Skeletal muscle tissue (tissue), 4 donors: ENCODE results near the gene STK38L. TPM values are rescaled to one million over a fixed set of nuclear protein-coding genes. Genes with fewer than 3 reads are reported as not detected.
"Not testable (repeated sequence)": the region's sequence is repeated elsewhere in the genome, so short reads cannot be mapped to it uniquely, and the experiment has no call there.

ENCODE experiments used
- H3K27ac ChIP-seq: one replicate; pipeline ENCODE4 v1.7.0; 2013; ENCODE audit warnings: mild to moderate bottlenecking, low read depth, low read length, inconsistent platforms
- H3K27me3 ChIP-seq, 3 donors: one replicate each; pipeline ENCODE4 v1.7.0; 2013; ENCODE audit warnings: low read length in 3 of 3; ENCODE audit not compliant: control insufficient read depth in 3 of 3, insufficient read depth in 3 of 3
- H3K36me3 ChIP-seq, 3 donors: one replicate each; pipeline ENCODE4 v1.7.0; 2013; ENCODE audit warnings: low read length in 3 of 3; ENCODE audit not compliant: control insufficient read depth in 3 of 3, insufficient read depth in 3 of 3
- H3K4me1 ChIP-seq, 3 donors: one replicate each; pipeline ENCODE4 v1.7.0; 2013; ENCODE audit warnings: low read length in 3 of 3, mild to moderate bottlenecking in 3 of 3; ENCODE audit not compliant: control insufficient read depth in 3 of 3, insufficient read depth in 3 of 3
- H3K4me3 ChIP-seq, 3 donors: one replicate each; pipeline ENCODE4 v1.7.0; 2013; ENCODE audit warnings: low read length in 3 of 3
- H3K9ac ChIP-seq, 3 donors: one replicate each; pipeline ENCODE4 v1.7.0; 2013; ENCODE audit warnings: low read length in 3 of 3, mild to moderate bottlenecking in 3 of 3, moderate library complexity in 2 of 3, low read depth in 1 of 3
- H3K9me3 ChIP-seq, 3 donors: one replicate each; pipeline ENCODE4 v1.7.0; 2013; ENCODE audit warnings: low read length in 3 of 3; ENCODE audit not compliant: control insufficient read depth in 3 of 3
- total RNA-seq: library from RNA; depleted of rRNA; stranded (reverse); fragments of >200 nt; gene quantifications from one replicate; pipeline ENCODE4 v1.2.3, GENCODE V29; 2014
- donor health status: Osteomylitis.

Gene STK38L
- total RNA-seq, 1 donor from 2014 or later = 17.2 TPM

DNA sequence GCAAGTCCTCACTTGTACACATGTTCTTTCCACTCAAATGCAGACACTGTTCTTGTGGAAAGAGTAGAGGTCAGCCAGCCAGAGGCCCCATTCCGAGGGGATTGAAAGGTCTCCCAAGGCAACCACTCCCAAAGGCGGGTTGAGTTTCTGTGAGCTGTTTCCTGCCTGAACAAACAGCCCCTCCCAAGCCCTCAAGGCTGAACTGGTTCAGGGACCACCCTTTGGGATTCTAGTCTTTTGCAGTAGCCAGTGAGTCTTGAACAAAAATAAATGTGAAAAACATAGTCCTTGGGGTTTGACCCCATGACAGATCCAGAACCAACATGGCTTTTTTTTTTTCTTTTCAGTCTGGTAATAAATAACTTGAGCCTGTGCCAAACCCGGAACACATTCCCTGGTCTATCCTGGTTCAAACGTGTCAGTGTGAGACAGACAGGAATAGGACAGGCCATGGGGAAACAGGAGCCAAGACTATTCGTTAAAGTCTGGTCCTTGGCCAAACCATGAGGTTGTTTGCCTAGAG lies 17.6 kb upstream of the STK38L start:
- H3K9ac ChIP-seq = no peak overlapping the region
- no peaks in the 10 kb centered on the region for H3K9me3 ChIP-seq
- peak overlapping the region; percentile 54 for H3K27ac ChIP-seq
- no peak overlapping the region for H3K4me3 ChIP-seq
- no peaks in the 10 kb centered on the region for H3K27me3 ChIP-seq
- peaks cover 4 to 7% (median 5%) of the 10 kb centered on the region in 3 donors for H3K4me1 ChIP-seq
- no peaks in the 10 kb centered on the region for H3K36me3 ChIP-seq

DNA sequence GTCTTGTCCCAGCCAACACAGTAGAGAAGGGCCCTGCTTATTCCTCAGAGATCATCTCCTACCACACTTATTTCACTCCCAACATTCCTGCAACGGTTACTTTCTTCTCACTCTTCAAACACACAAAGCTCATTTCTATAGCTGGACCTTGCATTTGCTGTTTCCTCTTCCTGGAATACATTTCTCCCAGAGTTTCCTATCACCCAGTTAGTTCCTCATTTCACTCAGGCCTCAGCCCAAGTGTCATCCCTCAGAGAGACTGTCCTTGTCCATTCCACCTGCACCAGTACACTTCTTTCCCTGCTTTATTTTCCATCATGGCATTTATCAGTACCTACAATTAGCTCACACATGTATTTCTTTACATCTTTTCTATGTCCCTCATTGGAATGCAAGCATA lies 14.7 kb upstream of the STK38L start:
- no peak overlapping the region for H3K27ac ChIP-seq
- H3K9me3 ChIP-seq = no peaks in the 10 kb centered on the region
- no peak overlapping the region for H3K4me3 ChIP-seq
- no peaks in the 10 kb centered on the region for H3K36me3 ChIP-seq
- peaks cover 4 to 7% (median 5%) of the 10 kb centered on the region in 3 donors for H3K4me1 ChIP-seq
- no peak overlapping the region for H3K9ac ChIP-seq
- no peaks in the 10 kb centered on the region for H3K27me3 ChIP-seq

DNA sequence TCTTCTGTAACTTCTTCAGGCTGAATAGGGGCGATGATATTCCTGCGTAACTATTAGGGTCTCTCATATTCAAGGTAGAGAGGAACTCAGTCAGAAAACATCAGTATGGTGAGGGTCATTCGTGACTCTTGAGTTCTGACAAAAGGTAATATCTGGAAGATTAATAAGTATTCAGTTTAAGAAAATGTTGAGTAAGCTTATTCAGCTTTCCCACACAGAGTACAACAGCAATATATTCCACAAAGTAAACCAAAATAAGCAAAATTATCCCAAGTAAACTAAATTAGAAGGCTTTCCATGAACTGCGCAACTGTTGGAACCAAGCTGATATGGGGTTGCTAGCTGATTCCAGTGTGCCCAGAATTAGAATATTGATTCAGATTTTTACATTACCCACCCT lies 12.7 kb upstream of the STK38L start:
- not testable (repeated sequence) for H3K4me1 ChIP-seq, H3K9me3 ChIP-seq, H3K9ac ChIP-seq, H3K27ac ChIP-seq, H3K36me3 ChIP-seq, H3K27me3 ChIP-seq, H3K4me3 ChIP-seq

DNA sequence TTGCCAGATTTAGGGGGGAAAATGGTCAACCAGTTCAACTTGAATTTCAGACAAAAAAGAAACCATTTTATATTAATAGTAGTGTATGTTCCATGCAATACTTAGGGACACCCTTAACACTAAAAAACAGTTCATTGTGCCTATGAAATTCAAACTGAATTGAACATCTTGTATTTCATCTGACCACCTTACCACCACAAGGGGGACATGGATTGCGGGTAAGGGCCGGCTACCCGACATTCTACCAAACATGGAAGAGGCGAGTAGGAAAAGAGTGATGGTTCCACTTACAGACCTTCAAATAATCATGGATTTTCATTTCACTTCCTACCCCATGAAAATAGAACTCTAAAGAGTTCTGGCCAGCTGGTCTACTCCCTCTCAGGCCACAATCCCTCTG lies 10.3 kb upstream of the STK38L start:
- H3K9ac ChIP-seq = no peak overlapping the region
- H3K36me3 ChIP-seq = no peaks in the 10 kb centered on the region
- H3K4me1 ChIP-seq = no peaks in the 10 kb centered on the region
- H3K27ac ChIP-seq = no peak overlapping the region
- H3K27me3 ChIP-seq = no peaks in the 10 kb centered on the region
- no peak overlapping the region for H3K4me3 ChIP-seq
- H3K9me3 ChIP-seq = no peaks in the 10 kb centered on the region

DNA sequence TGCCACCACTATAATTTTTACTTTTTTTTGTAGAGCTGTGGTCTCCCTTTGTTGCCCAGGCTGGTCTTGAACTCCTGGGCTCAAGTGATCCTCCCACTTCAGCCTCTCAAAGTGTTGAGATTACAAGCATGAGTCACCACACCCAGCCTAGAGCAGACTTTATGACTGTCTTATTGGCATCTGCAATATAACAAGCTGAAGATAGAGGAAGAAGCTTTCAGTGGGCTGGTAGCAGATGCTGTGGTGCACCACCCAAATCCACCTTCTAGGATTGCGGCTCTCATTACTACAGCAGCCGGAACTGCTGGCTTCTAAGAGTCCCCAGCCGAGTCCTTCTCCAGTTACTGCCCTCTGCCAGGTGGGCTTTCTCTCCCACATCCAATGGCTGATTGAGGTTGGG lies 7.6 kb upstream of the STK38L start:
- no peak overlapping the region for H3K9ac ChIP-seq
- H3K27ac ChIP-seq = no peak overlapping the region
- H3K4me1 ChIP-seq = no peaks in the 10 kb centered on the region
- no peaks in the 10 kb centered on the region for H3K36me3 ChIP-seq
- H3K9me3 ChIP-seq = no peaks in the 10 kb centered on the region
- no peaks in the 10 kb centered on the region for H3K27me3 ChIP-seq
- H3K4me3 ChIP-seq = no peak overlapping the region

DNA sequence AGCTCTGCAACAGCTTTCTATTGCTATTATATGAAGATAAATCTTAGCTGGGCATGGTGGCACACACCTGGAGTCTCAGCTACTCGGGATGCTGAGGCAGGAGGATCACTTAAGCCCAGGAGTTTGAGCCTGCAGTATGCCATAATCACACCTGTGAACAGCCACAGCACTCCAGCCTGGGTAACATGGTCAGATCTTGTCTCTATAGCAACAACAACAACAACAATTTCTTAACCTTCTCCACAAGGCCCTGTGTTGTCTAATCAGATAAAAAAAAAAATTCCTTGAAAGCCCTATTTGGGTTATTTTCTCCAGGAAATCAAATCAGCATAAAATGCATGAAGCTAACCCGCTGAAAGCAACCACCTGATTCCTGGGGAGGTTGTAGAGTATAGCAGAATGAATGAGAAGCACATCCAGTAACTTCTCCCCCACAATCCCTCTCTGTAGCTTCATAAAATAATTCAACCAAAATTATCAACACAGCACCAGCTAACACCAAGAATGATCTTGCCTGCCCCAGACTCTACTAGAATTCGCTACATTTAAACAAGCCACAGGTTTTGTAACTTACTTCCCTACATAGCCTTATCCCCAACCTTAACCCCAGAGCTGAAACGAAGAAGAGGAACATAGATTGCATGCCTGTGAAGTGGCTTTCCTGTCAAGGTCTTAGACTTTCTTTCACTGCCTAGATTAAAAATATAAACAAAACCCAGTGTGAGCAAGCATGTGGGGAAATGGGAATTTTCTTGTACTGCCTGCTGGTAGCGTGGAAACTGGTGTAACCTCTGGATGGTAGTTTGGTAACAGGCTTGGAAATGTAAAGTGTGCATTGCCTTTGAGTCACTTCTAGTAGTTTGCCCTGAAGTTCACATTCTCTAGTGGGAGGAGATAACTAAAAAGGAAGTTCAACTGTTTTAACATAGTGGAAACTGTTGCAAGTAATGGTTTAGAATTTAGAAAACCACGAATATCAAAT lies 6.0 kb upstream of the STK38L start:
- H3K4me3 ChIP-seq = no peak overlapping the region
- H3K4me1 ChIP-seq = no peaks in the 10 kb centered on the region
- H3K9me3 ChIP-seq = no peaks in the 10 kb centered on the region
- H3K27ac ChIP-seq = no peak overlapping the region
- H3K36me3 ChIP-seq = no peaks in the 10 kb centered on the region
- H3K27me3 ChIP-seq = no peaks in the 10 kb centered on the region
- H3K9ac ChIP-seq = no peak overlapping the region

DNA sequence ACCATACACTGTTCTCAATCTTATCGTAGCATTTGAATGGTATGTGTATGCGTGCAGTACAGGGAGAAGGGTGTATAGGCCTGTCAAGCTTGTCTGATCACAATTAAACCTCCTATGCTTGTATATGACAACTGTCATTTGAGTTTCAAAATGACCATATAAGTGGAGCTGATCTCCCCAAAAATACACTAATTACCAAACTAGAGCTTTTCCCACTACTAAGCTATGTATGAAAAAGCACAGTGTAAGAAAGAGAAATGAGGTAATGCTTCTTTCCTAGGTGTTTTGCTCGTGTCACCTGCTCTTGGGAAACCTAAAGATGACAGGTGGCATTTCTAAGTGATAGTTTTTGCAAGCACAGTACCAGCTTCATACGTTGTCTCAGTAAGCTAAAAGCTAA lies 1.1 kb upstream of the STK38L start:
- H3K9me3 ChIP-seq = no peaks in the 10 kb centered on the region
- H3K4me3 ChIP-seq = no peak overlapping the region
- H3K27ac ChIP-seq = no peak overlapping the region
- peaks cover 0 to 12% (median 5%) of the 10 kb centered on the region in 3 donors for H3K4me1 ChIP-seq
- no peak overlapping the region for H3K9ac ChIP-seq
- H3K27me3 ChIP-seq = no peaks in the 10 kb centered on the region
- H3K36me3 ChIP-seq = no peaks in the 10 kb centered on the region

DNA sequence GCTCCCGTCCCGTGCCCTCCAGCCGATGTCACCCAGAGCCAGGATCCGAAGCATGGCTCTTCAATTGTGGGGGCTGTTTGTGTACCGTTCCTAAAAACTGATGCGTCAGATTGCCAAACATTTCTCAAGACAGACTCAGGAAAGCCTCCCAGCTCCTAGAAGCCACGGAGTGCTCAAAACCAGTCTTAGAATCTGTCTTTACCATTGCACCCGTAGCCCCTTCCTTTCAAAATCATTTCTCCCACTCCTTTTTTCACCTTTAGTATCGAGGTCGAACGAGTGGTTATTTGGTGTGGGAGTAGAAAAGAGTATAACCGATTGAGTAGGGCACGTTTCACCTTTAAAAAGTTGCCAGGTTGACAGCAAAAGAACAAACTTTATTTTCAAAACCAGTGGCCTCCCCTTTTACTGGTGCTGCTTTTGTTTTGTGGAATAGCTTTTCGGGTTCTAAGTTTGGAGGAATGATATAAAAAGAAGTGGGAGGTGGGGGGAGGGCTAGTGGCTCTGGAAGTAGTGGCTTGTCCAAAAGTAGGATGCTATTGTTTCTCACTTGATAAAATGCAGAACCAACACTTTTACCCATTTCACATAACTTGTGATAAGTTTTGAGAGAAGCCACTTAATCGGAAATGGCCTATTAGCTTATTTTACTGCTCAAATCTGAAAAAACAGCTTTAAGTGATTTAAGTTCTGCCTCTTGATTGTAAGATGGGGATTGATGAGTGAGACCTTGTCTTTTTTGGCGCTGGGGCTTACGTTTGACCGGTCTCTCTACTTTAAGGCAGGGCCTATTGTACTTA lies 803 bp downstream of the STK38L start:
- Histone ChIP-seq H3K9ac (peak overlapping the region; percentile 85 to 87 (median 86)), H3K9me3 (no peaks in the 10 kb centered on the region), H3K4me3 (peak overlapping the region; percentile 78 to 89 (median 87)), H3K36me3 (no peaks in the 10 kb centered on the region), H3K4me1 (peaks cover 0 to 12% (median 5%) of the 10 kb centered on the region in 3 donors), H3K27ac (peak overlapping the region; percentile 78), H3K27me3 (no peaks in the 10 kb centered on the region)

DNA sequence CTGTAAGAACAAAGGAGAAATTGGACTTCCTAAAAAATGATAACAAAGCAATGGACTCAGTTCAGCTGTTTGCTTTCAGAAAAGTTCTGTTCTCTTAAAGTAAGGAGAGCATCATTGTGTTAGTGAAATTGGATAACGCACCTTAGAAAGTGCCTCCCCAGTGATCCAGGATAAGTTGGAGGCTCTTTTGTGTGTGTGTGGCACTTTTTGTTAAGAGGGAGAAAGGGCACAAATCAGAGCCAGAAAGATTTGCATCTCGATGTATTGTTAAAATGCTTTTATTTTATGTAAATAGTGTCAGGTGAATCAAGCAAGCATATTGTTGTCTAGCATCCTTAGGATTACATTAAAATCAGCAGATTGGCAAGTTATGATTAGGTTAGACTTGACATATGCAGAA lies 2.1 kb downstream of the STK38L start:
- Histone ChIP-seq H3K36me3 (no peaks in the 10 kb centered on the region), H3K9me3 (no peaks in the 10 kb centered on the region), H3K27ac (no peak overlapping the region), H3K27me3 (no peaks in the 10 kb centered on the region), H3K4me3 (peak overlapping the region in 2 of 3 donors; percentile 17 to 78), H3K9ac (no peak overlapping the region), H3K4me1 (peaks cover 0 to 12% (median 5%) of the 10 kb centered on the region in 3 donors)

DNA sequence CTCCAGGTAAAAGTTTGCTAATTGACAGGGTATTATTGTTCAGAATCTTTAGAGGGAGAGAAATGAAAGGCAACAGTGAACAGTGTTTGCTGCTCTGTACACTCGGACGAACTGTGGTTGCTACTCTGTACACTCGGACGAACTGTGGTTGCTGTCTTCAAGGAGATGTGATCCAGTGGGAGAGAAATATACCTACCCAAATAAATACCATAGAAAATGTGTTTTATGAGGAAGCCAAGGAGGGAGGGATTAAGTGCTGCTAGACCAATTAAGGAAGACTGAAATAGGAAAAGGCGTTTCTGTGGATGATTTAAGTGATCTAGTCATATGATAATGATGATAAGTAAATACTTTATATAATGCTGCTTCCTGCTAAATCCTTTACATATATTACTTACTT lies 2.7 kb downstream of the STK38L start:
- Histone ChIP-seq H3K4me1 (peaks cover 0 to 12% (median 5%) of the 10 kb centered on the region in 3 donors), H3K27ac (no peak overlapping the region), H3K36me3 (no peaks in the 10 kb centered on the region), H3K27me3 (no peaks in the 10 kb centered on the region), H3K9me3 (no peaks in the 10 kb centered on the region), H3K4me3 (no peak overlapping the region), H3K9ac (no peak overlapping the region)
